ENCODE results near the gene YPEL1. TPM values are rescaled to one million over a fixed set of nuclear protein-coding genes. Genes with fewer than 3 reads are reported as not detected.
"Not testable (repeated sequence)": the region's sequence is repeated elsewhere in the genome, so short reads cannot be mapped to it uniquely, and the experiment has no call there.

The YPEL1 gene
- total and polyA plus RNA-seq, 7 donors, result 0.72 to 21.9 (median 4.6) TPM

- H3K4me1 ChIP-seq, result peaks cover 20% of the 10 kb centered on the region
- 13 to 16% (median 16%) methylated on average over 8 of the region's 8 CpGs for WGBS, 3 donors
- H3K36me3 ChIP-seq (ENCODE audit: insufficient read depth in 1 of 2, low read depth in 1 of 2), result peaks cover 0 to 6% of the 10 kb centered on the region in 2 donors
- H3K9me3 ChIP-seq, result no peaks in the 10 kb centered on the region
- DNase-seq (no peak), ATAC-seq (peak in 2 of 4 donors; percentile 28 to 33)
- no peaks in the 10 kb centered on the region for H3K27me3 ChIP-seq (ENCODE audit: insufficient read depth in 3 of 3, low read length in 2 of 3)
- H3K27ac ChIP-seq, result peak overlapping the region; percentile 92
- no peak for TF ChIP-seq CTCF (IDR thresholded peaks at IDR 0.05)
- peak overlapping the region; percentile 74 for H3K4me3 ChIP-seq
- intact Hi-C loops (cut with DNase I), result loop anchor here in 1 of 2 donors (10.0 kb wide), 2 partner anchors 50 to 130 kb away; partner anchors contain the start of gene MAPK1
These were observed 924 bp downstream of the YPEL1 start for GRCh38 chr22:21734540-21735199.

- Histone ChIP-seq H3K4me3 (no peak overlapping the region), H3K27me3 (ENCODE audit: insufficient read depth in 3 of 3, low read length in 2 of 3) (no peaks in the 10 kb centered on the region), H3K4me1 (peaks cover 25% of the 10 kb centered on the region), H3K27ac (no peak overlapping the region), H3K36me3 (ENCODE audit: insufficient read depth in 1 of 2, low read depth in 1 of 2) (peaks cover 0 to 6% of the 10 kb centered on the region in 2 donors), H3K9me3 (no peaks in the 10 kb centered on the region)
- no peak for TF ChIP-seq CTCF (IDR thresholded peaks at IDR 0.05)
- no peak for DNase-seq
- 88 to 92% (median 90%) methylated on average over 5 of the region's 5 CpGs for WGBS, 3 donors
- intact Hi-C loops (cut with DNase I), result loop anchor here in 1 of 2 donors (10.0 kb wide), 2 partner anchors 53 to 133 kb away; partner anchors contain the start of gene MAPK1
- ATAC-seq, result no peak
These were observed 4.1 kb downstream of the YPEL1 start for GRCh38 chr22:21731503-21731902.

GRCh38 chr22:21730535-21731308, 4.9 kb downstream of the YPEL1 start:
- no peaks in the 10 kb centered on the region for H3K27me3 ChIP-seq (ENCODE audit: insufficient read depth in 3 of 3, low read length in 2 of 3)
- H3K4me3 ChIP-seq, result no peak overlapping the region
- intact Hi-C loops (cut with DNase I), result loop anchor here in 1 of 2 donors (10.0 kb wide), 2 partner anchors 54 to 134 kb away; partner anchors contain the start of gene MAPK1
- DNase-seq (no peak), ATAC-seq (no peak)
- H3K9me3 ChIP-seq, result no peaks in the 10 kb centered on the region
- WGBS, 3 donors, result 94 to 95% (median 94%) methylated on average over 9 of the region's 9 CpGs
- TF ChIP-seq CTCF (IDR thresholded peaks at IDR 0.05), result no peak
- H3K27ac ChIP-seq, result no peak overlapping the region
- H3K4me1 ChIP-seq, result peaks cover 25% of the 10 kb centered on the region
- H3K36me3 ChIP-seq (ENCODE audit: insufficient read depth in 1 of 2, low read depth in 1 of 2), result peaks cover 0 to 6% of the 10 kb centered on the region in 2 donors

- H3K36me3 ChIP-seq (ENCODE audit: insufficient read depth in 1 of 2, low read depth in 1 of 2); intact Hi-C loops (cut with DNase I); DNase-seq; H3K4me3 ChIP-seq; H3K27me3 ChIP-seq (ENCODE audit: insufficient read depth in 3 of 3, low read length in 2 of 3); H3K9me3 ChIP-seq; H3K27ac ChIP-seq; ATAC-seq: not testable (repeated sequence)
- peaks cover 17% of the 10 kb centered on the region for H3K4me1 ChIP-seq
- 89 to 97% (median 96%) methylated on average over 3 of the region's 3 CpGs for WGBS, 3 donors
These were observed 6.4 kb downstream of the YPEL1 start for GRCh38 chr22:21729184-21729583.

- TF ChIP-seq CTCF (IDR thresholded peaks at IDR 0.05), result no peak
- H3K4me3 ChIP-seq, result no peak overlapping the region
- no peak for DNase-seq
- WGBS, 3 donors, result 78 to 84% (median 79%) methylated on average over 12 of the region's 12 CpGs
- peaks cover 8% of the 10 kb centered on the region for H3K4me1 ChIP-seq
- H3K9me3 ChIP-seq, result no peaks in the 10 kb centered on the region
- peaks cover 0 to 6% of the 10 kb centered on the region in 2 donors for H3K36me3 ChIP-seq (ENCODE audit: insufficient read depth in 1 of 2, low read depth in 1 of 2)
- no peak for ATAC-seq
- H3K27ac ChIP-seq, result no peak overlapping the region
- H3K27me3 ChIP-seq (ENCODE audit: insufficient read depth in 3 of 3, low read length in 2 of 3), result no peaks in the 10 kb centered on the region
- intact Hi-C loops (cut with DNase I), result no loop called here
These were observed 7.3 kb downstream of the YPEL1 start for GRCh38 chr22:21728270-21728669.

Measured in psoas muscle (tissue), 8 donors.